ENCODE data around the gene GALNT14. TPM values are rescaled to one million over a fixed set of nuclear protein-coding genes. Genes with fewer than 3 reads are reported as not detected.

GALNT14 gene
- total RNA-seq, 1 donor from 2014 or later, result 6.4 TPM

- Mint-ChIP-seq H3K4me3 (no peak overlapping the region), H3K27me3 (ENCODE audit: insufficient read depth, low read depth) (peaks cover 6% of the 10 kb centered on the region), H3K27ac (no peak overlapping the region), H3K4me1 (peaks cover 4% of the 10 kb centered on the region), H3K36me3 (no peaks in the 10 kb centered on the region), H3K9me3 (no peaks in the 10 kb centered on the region)
- DNase-seq (ENCODE audit: low spot score), result no peak
- no peaks in the 10 kb centered on the region for H4K20me1 ChIP-seq (ENCODE audit: low read depth)
- no peaks in the 10 kb centered on the region for H3F3A ChIP-seq (ENCODE audit: low read depth)
- H3K4me3 ChIP-seq, result no peak overlapping the region
- TF ChIP-seq EZH2 (IDR thresholded peaks at IDR 0.05) (no peak), EZH2phosphoT487 (IDR thresholded peaks at IDR 0.05) (no peak)
- H3K27me3 ChIP-seq, result no peaks in the 10 kb centered on the region
- H3K9me3 ChIP-seq (ENCODE audit: low read depth), result no peaks in the 10 kb centered on the region
- no peak overlapping the region for H2AFZ ChIP-seq (replicated peaks)
- no peak overlapping the region for H3K27ac ChIP-seq
- no peak overlapping the region for H3K4me2 ChIP-seq
- H3K36me3 ChIP-seq, result no peaks in the 10 kb centered on the region
- no peaks in the 10 kb centered on the region for H3K4me1 ChIP-seq
- no peak overlapping the region for H3K9ac ChIP-seq
- no peaks in the 10 kb centered on the region for H3K79me2 ChIP-seq (ENCODE audit: low read depth)
Measured at GRCh38 chr2:30974092-30974491, 164.1 kb downstream of the GALNT14 start.

GRCh38 chr2:30971231-30972025, 166.8 kb downstream of the GALNT14 start:
- Histone ChIP-seq H3K36me3 (no peaks in the 10 kb centered on the region), H3F3A (ENCODE audit: low read depth) (no peaks in the 10 kb centered on the region), H3K27me3 (no peaks in the 10 kb centered on the region), H2AFZ (replicated peaks) (no peak overlapping the region), H3K4me3 (no peak overlapping the region), H3K4me2 (no peak overlapping the region), H3K9me3 (ENCODE audit: low read depth) (no peaks in the 10 kb centered on the region), H4K20me1 (ENCODE audit: low read depth) (no peaks in the 10 kb centered on the region), H3K79me2 (ENCODE audit: low read depth) (no peaks in the 10 kb centered on the region), H3K27ac (no peak overlapping the region), H3K9ac (no peak overlapping the region), H3K4me1 (no peaks in the 10 kb centered on the region)
- DNase-seq (ENCODE audit: low spot score), result no peak
- Mint-ChIP-seq H3K27me3 (ENCODE audit: insufficient read depth, low read depth) (peaks cover 11% of the 10 kb centered on the region), H3K4me1 (no peaks in the 10 kb centered on the region), H3K27ac (no peak overlapping the region), H3K36me3 (no peaks in the 10 kb centered on the region), H3K9me3 (no peaks in the 10 kb centered on the region), H3K4me3 (no peak overlapping the region)
- TF ChIP-seq CTCF (IDR thresholded peaks at IDR 0.05) (no peak), EZH2 (IDR thresholded peaks at IDR 0.05) (no peak), EZH2phosphoT487 (IDR thresholded peaks at IDR 0.05) (no peak)

- Mint-ChIP-seq H3K4me3 (no peak overlapping the region), H3K36me3 (no peaks in the 10 kb centered on the region), H3K9me3 (no peaks in the 10 kb centered on the region), H3K4me1 (peaks cover under 1% of the 10 kb centered on the region), H3K27ac (no peak overlapping the region), H3K27me3 (ENCODE audit: insufficient read depth, low read depth) (peaks cover 11% of the 10 kb centered on the region)
- Histone ChIP-seq H3K9ac (no peak overlapping the region), H3K79me2 (ENCODE audit: low read depth) (no peaks in the 10 kb centered on the region), H3K27me3 (no peaks in the 10 kb centered on the region), H2AFZ (replicated peaks) (no peak overlapping the region), H3F3A (ENCODE audit: low read depth) (no peaks in the 10 kb centered on the region), H3K9me3 (ENCODE audit: low read depth) (no peaks in the 10 kb centered on the region), H3K4me2 (no peak overlapping the region), H3K4me1 (no peaks in the 10 kb centered on the region), H3K4me3 (no peak overlapping the region), H4K20me1 (ENCODE audit: low read depth) (no peaks in the 10 kb centered on the region), H3K27ac (no peak overlapping the region), H3K36me3 (no peaks in the 10 kb centered on the region)
- no peak for DNase-seq (ENCODE audit: low spot score)
- TF ChIP-seq EZH2 (IDR thresholded peaks at IDR 0.05) (no peak), CTCF (IDR thresholded peaks at IDR 0.05) (no peak), EZH2phosphoT487 (IDR thresholded peaks at IDR 0.05) (no peak)
Measured at GRCh38 chr2:30968660-30969397, 169.4 kb downstream of the GALNT14 start.
